H9 (cell line): ENCODE measurements around the gene PPM1G. TPM values are rescaled to one million over a fixed set of nuclear protein-coding genes. Genes with fewer than 3 reads are reported as not detected.

Source experiments
- DNase-seq: peaks from one replicate; pipeline ENCODE4 v3.0.0-alpha.2; 2017
- H2AFZ ChIP-seq: one replicate; pipeline ENCODE4 v1.6.1; 2013; ENCODE audit warnings: mild to moderate bottlenecking, low read length, control low read depth, moderate library complexity
- H2AK5ac ChIP-seq: 2 replicates; pipeline ENCODE4 v1.6.1; 2013; ENCODE audit warnings: low read length, control low read depth, mixed read lengths; ENCODE audit not compliant: insufficient read length
- H2BK120ac ChIP-seq: one replicate; pipeline ENCODE4 v1.6.1; 2013; ENCODE audit warnings: low read depth, mild to moderate bottlenecking, low read length, control low read depth, inconsistent platforms; ENCODE audit not compliant: poor library complexity, severe bottlenecking
- H2BK12ac ChIP-seq: 2 replicates; pipeline ENCODE4 v1.6.1; 2013; ENCODE audit warnings: low read length, control low read depth, mixed read lengths, low read depth; ENCODE audit not compliant: insufficient read length
- H2BK15ac ChIP-seq: 2 replicates; pipeline ENCODE4 v1.6.1; 2013; ENCODE audit warnings: low read depth, low read length, control low read depth
- H2BK20ac ChIP-seq: one replicate; pipeline ENCODE4 v1.6.1; 2013; ENCODE audit warnings: low read depth, mild to moderate bottlenecking, low read length, control low read depth, inconsistent platforms; ENCODE audit not compliant: poor library complexity, severe bottlenecking
- H2BK5ac ChIP-seq: 2 replicates; pipeline ENCODE4 v1.6.1; 2013; ENCODE audit warnings: low read length, control low read depth, mixed read lengths; ENCODE audit not compliant: insufficient read length
- H3K14ac ChIP-seq: 2 replicates; pipeline ENCODE4 v1.6.1; 2013; ENCODE audit warnings: low read length, control low read depth; ENCODE audit not compliant: insufficient read depth
- H3K18ac ChIP-seq: 2 replicates; pipeline ENCODE4 v1.6.1; 2013; ENCODE audit warnings: low read depth, mild to moderate bottlenecking, mixed read lengths, low read length, control low read depth; ENCODE audit not compliant: insufficient read length
- H3K23ac ChIP-seq: 2 replicates; pipeline ENCODE4 v1.6.1; 2013; ENCODE audit warnings: low read length, control low read depth, mixed read lengths, low read depth; ENCODE audit not compliant: insufficient read length
- H3K23me2 ChIP-seq: 2 replicates; pipeline ENCODE4 v1.6.1; 2013; ENCODE audit warnings: low read depth, mild to moderate bottlenecking, mixed read lengths, low read length, control low read depth; ENCODE audit not compliant: insufficient read length, poor library complexity, severe bottlenecking
- H3K27ac ChIP-seq: 2 replicates; pipeline ENCODE4 v1.5.1; 2013; ENCODE audit warnings: low read length, control low read depth, mixed read lengths, low read depth; ENCODE audit not compliant: insufficient read length
- H3K27me3 ChIP-seq: 2 replicates; pipeline ENCODE4 v1.6.1; 2013; ENCODE audit warnings: low read length, control low read depth, inconsistent platforms; ENCODE audit not compliant: insufficient read depth
- H3K4ac ChIP-seq: 2 replicates; pipeline ENCODE4 v1.6.1; 2013; ENCODE audit warnings: low read depth, mild to moderate bottlenecking, control low read depth, inconsistent platforms, low read length, moderate library complexity
- H3K4me1 ChIP-seq: 2 replicates; pipeline ENCODE4 v1.6.1; 2013; ENCODE audit warnings: low read length, control low read depth, inconsistent platforms; ENCODE audit not compliant: insufficient read depth
- H3K4me2 ChIP-seq: 2 replicates; pipeline ENCODE4 v1.6.1; 2013; ENCODE audit warnings: low read length, control low read depth, mixed read lengths; ENCODE audit not compliant: insufficient read length, insufficient read depth
- H3K56ac ChIP-seq: 2 replicates; pipeline ENCODE4 v1.6.1; 2013; ENCODE audit warnings: low read depth, mild to moderate bottlenecking, mixed read lengths, low read length, control low read depth; ENCODE audit not compliant: insufficient read length
- H3K79me1 ChIP-seq: 2 replicates; pipeline ENCODE4 v1.6.1; 2013; ENCODE audit warnings: low read depth, mild to moderate bottlenecking, moderate library complexity, low read length, control low read depth, inconsistent platforms; ENCODE audit not compliant: insufficient read depth, poor library complexity, severe bottlenecking
- H3K79me2 ChIP-seq: 2 replicates; pipeline ENCODE4 v1.6.1; 2013; ENCODE audit warnings: low read length, control low read depth, inconsistent platforms; ENCODE audit not compliant: insufficient read depth
- H3K9ac ChIP-seq: 2 replicates; pipeline ENCODE4 v1.6.1; 2013; ENCODE audit warnings: low read length, control low read depth, mixed read lengths; ENCODE audit not compliant: insufficient read length; ENCODE audit errors: extremely low read depth
- H3K9me3 ChIP-seq: one replicate; pipeline ENCODE4 v1.6.1; 2013; ENCODE audit warnings: low read depth, low read length, inconsistent platforms; ENCODE audit not compliant: control insufficient read depth
- H3T11ph ChIP-seq: one replicate; pipeline ENCODE4 v1.6.1; 2013; ENCODE audit warnings: mild to moderate bottlenecking, low read length, control low read depth, inconsistent platforms
- H4K20me1 ChIP-seq: one replicate; pipeline ENCODE4 v1.6.1; 2013; ENCODE audit not compliant: control insufficient read depth, insufficient read length, insufficient read depth
- H4K5ac ChIP-seq: 2 replicates; pipeline ENCODE4 v1.6.1; 2013; ENCODE audit warnings: low read depth, mild to moderate bottlenecking, mixed read lengths, low read length, control low read depth; ENCODE audit not compliant: insufficient read length
- H4K8ac ChIP-seq: replicated peaks from 2 replicates; pipeline ENCODE4 v1.6.1; 2013; ENCODE audit warnings: low read length, control low read depth, mixed read lengths, low read depth; ENCODE audit not compliant: insufficient read length
- H4K91ac ChIP-seq: 2 replicates; pipeline ENCODE4 v1.6.1; 2013; ENCODE audit warnings: low read depth, mild to moderate bottlenecking, moderate library complexity, mixed read lengths, low read length, control low read depth; ENCODE audit not compliant: insufficient read length
- H3K27ac Mint-ChIP-seq, 3 experiments: 2 replicates in 2 of 3; 3 replicates in 1 of 3; pipeline ENCODE4 v1.8.0; 2020 to 2021; ENCODE audit warnings: mixed read lengths in 3 of 3, mild to moderate bottlenecking in 1 of 3, moderate library complexity in 1 of 3
- H3K27me3 Mint-ChIP-seq: 2 replicates; pipeline ENCODE4 v1.8.0; 2021; ENCODE audit warnings: low read depth, mild to moderate bottlenecking, moderate library complexity, mixed read lengths
- H3K36me3 Mint-ChIP-seq, 3 experiments: 2 replicates in 2 of 3; 3 replicates in 1 of 3; pipeline ENCODE4 v1.8.0; 2020 to 2021; ENCODE audit warnings: low read depth in 3 of 3, mixed read lengths in 3 of 3; ENCODE audit not compliant: insufficient read depth in 1 of 3
- H3K4me1 Mint-ChIP-seq, 2 experiments: 2 replicates each; pipeline ENCODE4 v1.8.0; 2020; ENCODE audit warnings: mixed read lengths in 2 of 2
- H3K4me3 Mint-ChIP-seq, 2 experiments: 2 replicates in 1 of 2; 3 replicates in 1 of 2; pipeline ENCODE4 v1.8.0; 2020 to 2021; ENCODE audit warnings: mild to moderate bottlenecking in 2 of 2, mixed read lengths in 2 of 2, moderate library complexity in 1 of 2
- H3K9me3 Mint-ChIP-seq, 2 experiments: 2 replicates in 1 of 2; 3 replicates in 1 of 2; pipeline ENCODE4 v1.8.0; 2020; ENCODE audit warnings: mild to moderate bottlenecking in 2 of 2, mixed read lengths in 2 of 2, moderate library complexity in 1 of 2
- WGBS: extraction: QIAGEN DNeasy Blood & Tissue Kit; methylation state at CpG from one replicate; pipeline ENCODE4 v1.1.7; 2013; ENCODE audit warnings: missing lambda C conversion rate, low lambda C conversion rate, mixed read lengths; ENCODE audit not compliant: insufficient read length; ENCODE audit errors: extremely low coverage; 5-methylcytosine and 5-hydroxymethylcytosine counted together
- total RNA-seq: library from RNA; stranded (reverse); gene quantifications from 2 replicates; pipeline ENCODE4 v1.2.1, GENCODE V29; 2021
- TF ChIP-seq, protein P1 (sequence below): fragments of 200-600 bp; sonication (generic); conservative IDR thresholded peaks from 3 replicates; pipeline ENCODE4 v1.8.0; 2021; ENCODE audit warnings: antibody characterized with exemption, mild to moderate bottlenecking

The PPM1G gene
- total RNA-seq, 1 experiment from 2014 or later, result 146 TPM

DNA sequence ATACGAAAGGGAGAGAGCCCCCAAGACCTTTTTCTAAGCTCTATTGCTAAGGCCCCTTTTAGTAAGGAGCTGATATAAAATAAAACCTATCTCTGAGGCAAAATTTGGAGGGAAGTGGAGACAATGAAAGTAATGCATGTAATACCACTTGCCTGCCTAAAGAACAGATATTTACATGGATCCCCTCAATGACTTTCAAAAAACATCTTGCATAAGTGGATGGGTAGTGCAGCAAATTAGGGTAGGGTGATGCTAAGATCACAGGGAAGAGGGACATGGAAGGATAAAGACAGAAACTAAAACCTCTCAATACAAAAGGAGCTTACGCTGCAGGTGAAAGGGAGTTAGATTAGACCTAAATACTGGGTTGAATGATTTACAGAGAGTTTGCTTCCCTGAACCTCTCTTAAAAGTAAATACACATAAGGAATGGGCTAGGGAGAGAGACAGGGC lies 30.0 kb downstream of the PPM1G start:
- Histone ChIP-seq H3K79me1 (no peaks in the 10 kb centered on the region), H3K9ac (peak overlapping the region; percentile 84), H2BK120ac (no peak overlapping the region), H3K18ac (no peak overlapping the region), H3T11ph (no peak overlapping the region), H2BK12ac (no peak overlapping the region), H3K4me2 (peak overlapping the region; percentile 87), H3K9me3 (no peaks in the 10 kb centered on the region), H4K5ac (no peak overlapping the region), H3K4ac (no peak overlapping the region), H2BK15ac (no peak overlapping the region), H4K91ac (no peak overlapping the region), H4K8ac (no peak overlapping the region), H3K27ac (no peak overlapping the region), H3K79me2 (no peaks in the 10 kb centered on the region), H2BK20ac (no peak overlapping the region), H2AFZ (no peak overlapping the region), H2BK5ac (no peak overlapping the region), H3K27me3 (no peaks in the 10 kb centered on the region), H2AK5ac (no peak overlapping the region), H4K20me1 (no peaks in the 10 kb centered on the region), H3K56ac (no peak overlapping the region), H3K4me1 (no peaks in the 10 kb centered on the region), H3K23ac (no peak overlapping the region), H3K23me2 (peaks cover 12% of the 10 kb centered on the region), H3K14ac (no peak overlapping the region)
- H3K27me3 Mint-ChIP-seq, result peaks cover 1% of the 10 kb centered on the region; the same call in 1 of the 2 replicates
- H3K4me3 Mint-ChIP-seq, result peak overlapping the region; percentile 86 to 94
- WGBS, result no CpG with 5 or more reads among the region's 2 CpGs
- TF ChIP-seq, protein P1, sequence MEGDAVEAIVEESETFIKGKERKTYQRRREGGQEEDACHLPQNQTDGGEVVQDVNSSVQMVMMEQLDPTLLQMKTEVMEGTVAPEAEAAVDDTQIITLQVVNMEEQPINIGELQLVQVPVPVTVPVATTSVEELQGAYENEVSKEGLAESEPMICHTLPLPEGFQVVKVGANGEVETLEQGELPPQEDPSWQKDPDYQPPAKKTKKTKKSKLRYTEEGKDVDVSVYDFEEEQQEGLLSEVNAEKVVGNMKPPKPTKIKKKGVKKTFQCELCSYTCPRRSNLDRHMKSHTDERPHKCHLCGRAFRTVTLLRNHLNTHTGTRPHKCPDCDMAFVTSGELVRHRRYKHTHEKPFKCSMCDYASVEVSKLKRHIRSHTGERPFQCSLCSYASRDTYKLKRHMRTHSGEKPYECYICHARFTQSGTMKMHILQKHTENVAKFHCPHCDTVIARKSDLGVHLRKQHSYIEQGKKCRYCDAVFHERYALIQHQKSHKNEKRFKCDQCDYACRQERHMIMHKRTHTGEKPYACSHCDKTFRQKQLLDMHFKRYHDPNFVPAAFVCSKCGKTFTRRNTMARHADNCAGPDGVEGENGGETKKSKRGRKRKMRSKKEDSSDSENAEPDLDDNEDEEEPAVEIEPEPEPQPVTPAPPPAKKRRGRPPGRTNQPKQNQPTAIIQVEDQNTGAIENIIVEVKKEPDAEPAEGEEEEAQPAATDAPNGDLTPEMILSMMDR, result no peak
- H3K9me3 Mint-ChIP-seq, result no peaks in the 10 kb centered on the region
- DNase-seq, result no peak
- H3K4me1 Mint-ChIP-seq, result peaks cover 19 to 27% of the 10 kb centered on the region in 2 experiments
- H3K27ac Mint-ChIP-seq, result peak overlapping the region; percentile 41 to 92 (median 70); a peak in 5 of 7 replicates
- peaks cover 42 to 91% (median 76%) of the 10 kb centered on the region in 3 experiments; a peak in 6 of 7 replicates for H3K36me3 Mint-ChIP-seq
